Endothelial cell of umbilical vein (primary cell): ENCODE results near the gene MTG1.

ENCODE experiments used
- CTCF ChIP-seq, 2 donors: IDR thresholded peaks; 1 replicate in 1 of 2; 2 replicates in 1 of 2; pipeline ENCODE4 v1.5.1; 2011; ENCODE audit warnings: low read length in 2 of 2, mild to moderate bottlenecking in 2 of 2, moderate library complexity in 2 of 2, control low read depth in 1 of 2, inconsistent platforms in 1 of 2, low read depth in 1 of 2; ENCODE audit not compliant: insufficient read depth in 1 of 2; ENCODE audit errors: extremely low read depth in 1 of 2
- MYC ChIP-seq: IDR thresholded peaks from one replicate; pipeline ENCODE4 v1.6.1; 2011; ENCODE audit warnings: mild to moderate bottlenecking, low read depth, low read length
- POLR2AphosphoS5 ChIP-seq: IDR thresholded peaks from 2 replicates; pipeline ENCODE4 v1.6.1; 2012; ENCODE audit warnings: low read depth, mild to moderate bottlenecking, control low read depth, low read length, moderate library complexity; ENCODE audit not compliant: insufficient read depth

GRCh38 chr10:133465950-133466474 is 72.1 kb downstream of the MTG1 start:
- TF ChIP-seq MYC (no peak), POLR2AphosphoS5 (no peak), CTCF (IDR thresholded peaks at IDR 0.05; ENCODE audit: extremely low read depth in 1 of 2, insufficient read depth in 1 of 2, low read depth in 1 of 2, low read length in 2 of 2) (no peak)
